GM12878 (cell line): ENCODE data around the gene ELK4. TPM values are rescaled to one million over a fixed set of nuclear protein-coding genes. Genes with fewer than 3 reads are reported as not detected.

Experiments used
- ATAC-seq: fragments of 200-7000 bp; cut with Tn5 transposase; 3 replicates; pipeline ENCODE4 v1.9.1; 2020; ENCODE audit warnings: mild to moderate bottlenecking, moderate library complexity
- BruUV-seq: library from RNA; stranded (reverse); fragments of 400-500 nt; replicated peaks from 2 replicates; lab custom pipeline; 2021; lab: Mats Ljungman, UMichigan
- CTCF ChIA-PET: fragments of 300-600 bp; sonication (Branson Sonifier 250); formaldehyde crosslinking; extraction: SDS; loops from one replicate; lab custom pipeline; 2021; ENCODE audit warnings: inconsistent platforms; lab: Yijun Ruan, JAX
- POLR2A ChIA-PET: fragments of 350-600 bp; formaldehyde crosslinking; extraction: SDS; loops from one replicate; lab custom pipeline; 2021; ENCODE audit warnings: inconsistent platforms; lab: Charles Lee
- RAD21 ChIA-PET: fragments of 300-600 bp; sonication (Branson Sonifier 250); formaldehyde crosslinking; loops from one replicate; lab custom pipeline; 2023; ENCODE audit warnings: antibody characterized with exemption; ENCODE audit not compliant: unreplicated experiment; lab: Charles Lee
- SMC1A ChIA-PET: fragments of 300-600 bp; sonication (Branson Sonifier 250); formaldehyde crosslinking; loops from one replicate; lab custom pipeline; 2023; ENCODE audit not compliant: unreplicated experiment, uncharacterized antibody; lab: Charles Lee
- DNase-seq: peaks from one replicate; pipeline ENCODE4 v3.0.0-alpha.2; 2011; ENCODE audit warnings: low read depth, low spot score
- FAIRE-seq: peaks from 3 replicates; lab custom pipeline; 2011; peaks lifted over from hg19 to GRCh38; lab: Jason Lieb, UNC
- H2AFZ ChIP-seq: 2 replicates; pipeline ENCODE4 v1.6.0; 2011; ENCODE audit warnings: low read depth, low read length, control low read depth; ENCODE audit not compliant: control insufficient read depth
- H3K27ac ChIP-seq: 2 replicates; pipeline ENCODE4 v1.5.1; 2011; ENCODE audit warnings: control low read depth; ENCODE audit not compliant: control insufficient read depth, insufficient read depth
- H3K27me3 ChIP-seq, 2 experiments: replicated peaks in 1 of 2; 2 replicates each; pipeline versions ENCODE4 v1.6.0 to v1.6.1; 2011; ENCODE audit warnings: low read length in 1 of 2; ENCODE audit not compliant: control insufficient read depth in 2 of 2, insufficient read depth in 2 of 2
- H3K36me3 ChIP-seq, 2 experiments: 2 replicates each; pipeline ENCODE4 v1.5.1; 2011; ENCODE audit warnings: low read length in 1 of 2; ENCODE audit not compliant: control insufficient read depth in 2 of 2, insufficient read depth in 2 of 2
- H3K4me1 ChIP-seq: 2 replicates; pipeline ENCODE4 v1.6.1; 2011; ENCODE audit warnings: mild to moderate bottlenecking, low read length, moderate library complexity, mixed read lengths; ENCODE audit not compliant: control insufficient read depth, insufficient read depth
- H3K4me2 ChIP-seq: 2 replicates; pipeline ENCODE4 v1.6.0; 2011; ENCODE audit warnings: control low read depth; ENCODE audit not compliant: control insufficient read depth, insufficient read depth
- H3K4me3 ChIP-seq: fragments of 200-600 bp; sonication (generic); 2 replicates; pipeline ENCODE4 v1.5.1; 2016
- H3K79me2 ChIP-seq: 2 replicates; pipeline ENCODE4 v1.6.0; 2011; ENCODE audit warnings: low read length; ENCODE audit not compliant: control insufficient read depth, insufficient read depth
- H3K9ac ChIP-seq: 2 replicates; pipeline ENCODE4 v1.8.0; 2011; ENCODE audit warnings: low read length, control low read depth, mixed read lengths; ENCODE audit not compliant: control insufficient read depth, insufficient read depth
- H3K9me3 ChIP-seq: replicated peaks from 3 replicates; pipeline ENCODE4 v1.5.1; 2011; ENCODE audit warnings: mild to moderate bottlenecking, low read length; ENCODE audit not compliant: control insufficient read depth, insufficient read depth
- H4K20me1 ChIP-seq: 2 replicates; pipeline ENCODE4 v1.6.0; 2011; ENCODE audit not compliant: control insufficient read depth, insufficient read depth
- JUND ChIP-seq: IDR thresholded peaks from 2 replicates; pipeline ENCODE4 v1.6.1; 2012; ENCODE audit warnings: low read depth, mild to moderate bottlenecking, low read length, improper control_type of control experiment, moderate library complexity
- NBN ChIP-seq: fragments of 450-650 bp; IDR thresholded peaks from 2 replicates; pipeline ENCODE4 v1.6.1; 2016
- PBX3 ChIP-seq: IDR thresholded peaks from 2 replicates; pipeline ENCODE4 v1.6.1; 2011; ENCODE audit warnings: mild to moderate bottlenecking, low read depth, low read length, moderate library complexity; ENCODE audit not compliant: insufficient replicate concordance
- RBBP5 ChIP-seq: fragments of 200-600 bp; sonication (generic); conservative IDR thresholded peaks from 2 replicates; pipeline ENCODE4 v1.6.1; 2016
- RELB ChIP-seq: fragments of 450-650 bp; IDR thresholded peaks from 2 replicates; pipeline ENCODE4 v1.6.1; 2017; ENCODE audit warnings: low read depth, mild to moderate bottlenecking, moderate library complexity
- SMAD5 ChIP-seq: IDR thresholded peaks from 2 replicates; pipeline ENCODE4 v1.6.1; 2016; ENCODE audit warnings: antibody characterized with exemption, low read depth
- SRF ChIP-seq, 2 experiments: IDR thresholded peaks; 2 replicates each; pipeline ENCODE4 v1.6.1; 2011; ENCODE audit warnings: low read depth in 2 of 2, low read length in 2 of 2, mild to moderate bottlenecking in 1 of 2, moderate library complexity in 1 of 2
- WGBS: methylation state at CpG from one replicate; pipeline ENCODE4 v1.1.6; 2016; ENCODE audit warnings: low lambda C conversion rate; ENCODE audit not compliant: insufficient replicate concordance, insufficient coverage; ENCODE audit errors: missing lambda C conversion rate; 5-methylcytosine and 5-hydroxymethylcytosine counted together
- in situ Hi-C: fragments of 300-500 bp; cut with MboI; formaldehyde crosslinking; loops from 9 replicates; pipeline ENCODE4 v1.14.3; 2018; ENCODE audit warnings: mixed read lengths
- intact Hi-C: fragments of 100-400 bp; cut with micrococcal nuclease; formaldehyde crosslinking; loops from one replicate; pipeline ENCODE4 v1.14.2; 2022; ENCODE audit not compliant: unreplicated experiment
- polyA plus RNA-seq, 11 experiments: library from polyadenylated mRNA; depleted of rRNA in 4 of 11; unstranded in 6 of 11; stranded (reverse) in 5 of 11; fragments of >200 nt; fragmentation: Nextera tagmentation in 4 of 11; fragmentation: Illumina TruSeq in 1 of 11; extraction: Ambion mirVana in 4 of 11; extraction: Trizol in 1 of 11; gene quantifications; 1 replicate in 1 of 11; 2 replicates in 10 of 11; pipeline versions ENCODE4 v1.2.1 to v1.2.3, GENCODE V29; 2011 to 2016; ENCODE audit warnings: inconsistent platforms in 2 of 11, missing spikeins in 2 of 11, low read depth in 1 of 11
- total RNA-seq, 4 experiments: library from RNA; depleted of rRNA in 3 of 4; stranded (reverse); fragments of >200 nt in 3 of 4; fragmentation: Illumina TruSeq in 1 of 4; extraction: Trizol in 1 of 4; gene quantifications; 2 replicates each; pipeline versions ENCODE4 v1.2.1 to v1.2.3, GENCODE V29; 2013 to 2021
- TF ChIP-seq, protein P1 (sequence below): IDR thresholded peaks from 2 replicates; pipeline ENCODE4 v1.6.1; 2012; ENCODE audit warnings: low read depth, low read length, improper control_type of control experiment
- TF ChIP-seq, protein P2 (sequence below): fragments of 450-650 bp; conservative IDR thresholded peaks from 2 replicates; pipeline ENCODE4 v1.6.1; 2017; ENCODE audit warnings: mild to moderate bottlenecking, moderate library complexity

Gene ELK4
- total and polyA plus RNA-seq, 10 of the 15 experiments (the other 5 are each of a cell fraction or from before 2014, with no cell fraction given) = 5.2 to 71.5 (median 18.5) TPM

GRCh38 chr1:205576805-205577761, 54.7 kb downstream of the ELK4 start (continued):
- TF ChIP-seq RELB (no peak), NBN (no peak)

- H3K4me1 ChIP-seq = no peaks in the 10 kb centered on the region
- no peaks in the 10 kb centered on the region for H3K79me2 ChIP-seq
- intact Hi-C loops (no loop called here), in situ Hi-C loops (no loop called here)
- FAIRE-seq (no peak), ATAC-seq (no peak), DNase-seq (no peak)
- CTCF ChIA-PET = interaction anchor here (1.0 to 2.2 kb wide), 2 partner anchors 12 to 16 kb away, joined by 3 to 14 read pairs; no protein-coding TSS in a partner anchor
- H3K9ac ChIP-seq = no peak overlapping the region
- 46% methylated on average over 3 of the region's 3 CpGs for WGBS
- SMC1A ChIA-PET = interaction anchor here (0.6 kb wide), 1 partner anchor 82 kb away, joined by 3 read pairs; no protein-coding TSS in a partner anchor
- H3K27me3 ChIP-seq = peaks cover 0 to 4% of the 10 kb centered on the region in 2 experiments; a peak in 3 of 4 replicates
- POLR2A ChIA-PET = no interaction called here
- H2AFZ ChIP-seq = no peak overlapping the region
- H4K20me1 ChIP-seq = no peaks in the 10 kb centered on the region
- RAD21 ChIA-PET = no interaction called here
- no peaks in the 10 kb centered on the region for H3K9me3 ChIP-seq
- no peak overlapping the region for H3K4me2 ChIP-seq
- BruUV-seq = no TSS peak
- H3K4me3 ChIP-seq = no peak overlapping the region
- TF ChIP-seq, protein P1, sequence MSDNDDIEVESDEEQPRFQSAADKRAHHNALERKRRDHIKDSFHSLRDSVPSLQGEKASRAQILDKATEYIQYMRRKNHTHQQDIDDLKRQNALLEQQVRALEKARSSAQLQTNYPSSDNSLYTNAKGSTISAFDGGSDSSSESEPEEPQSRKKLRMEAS = no peak
- TF ChIP-seq JUND (no peak), PBX3 (no peak), SRF (IDR thresholded peaks at IDR 0.05; ENCODE audit: low read depth in 2 of 2, low read length in 2 of 2) (no peak), SMAD5 (no peak), RBBP5 (no peak)
- TF ChIP-seq, protein P2, sequence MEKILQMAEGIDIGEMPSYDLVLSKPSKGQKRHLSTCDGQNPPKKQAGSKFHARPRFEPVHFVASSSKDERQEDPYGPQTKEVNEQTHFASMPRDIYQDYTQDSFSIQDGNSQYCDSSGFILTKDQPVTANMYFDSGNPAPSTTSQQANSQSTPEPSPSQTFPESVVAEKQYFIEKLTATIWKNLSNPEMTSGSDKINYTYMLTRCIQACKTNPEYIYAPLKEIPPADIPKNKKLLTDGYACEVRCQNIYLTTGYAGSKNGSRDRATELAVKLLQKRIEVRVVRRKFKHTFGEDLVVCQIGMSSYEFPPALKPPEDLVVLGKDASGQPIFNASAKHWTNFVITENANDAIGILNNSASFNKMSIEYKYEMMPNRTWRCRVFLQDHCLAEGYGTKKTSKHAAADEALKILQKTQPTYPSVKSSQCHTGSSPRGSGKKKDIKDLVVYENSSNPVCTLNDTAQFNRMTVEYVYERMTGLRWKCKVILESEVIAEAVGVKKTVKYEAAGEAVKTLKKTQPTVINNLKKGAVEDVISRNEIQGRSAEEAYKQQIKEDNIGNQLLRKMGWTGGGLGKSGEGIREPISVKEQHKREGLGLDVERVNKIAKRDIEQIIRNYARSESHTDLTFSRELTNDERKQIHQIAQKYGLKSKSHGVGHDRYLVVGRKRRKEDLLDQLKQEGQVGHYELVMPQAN = no peak
- H3K36me3 ChIP-seq = no peaks in the 10 kb centered on the region
- no peak overlapping the region for H3K27ac ChIP-seq
Measured at GRCh38 chr1:205576011-205576410, 55.8 kb downstream of the ELK4 start.
